Activated T-cell treated with anti-CD3 and anti-CD28 coated beads, Interleukin-2, amount 50 U/mL, for 24 hours (primary cell): ENCODE results near the gene VCL.
"Not testable (repeated sequence)": the region's sequence is repeated elsewhere in the genome, so short reads cannot be mapped to it uniquely, and the experiment has no call there.

ENCODE experiments used
- DNase-seq: peaks from one replicate; pipeline ENCODE4 v3.0.0-alpha.2; 2020
- H3K27ac Mint-ChIP-seq: 2 replicates; pipeline ENCODE4 v1.8.0; 2020; ENCODE audit warnings: mild to moderate bottlenecking, mixed read lengths
- H3K27me3 Mint-ChIP-seq: 2 replicates; pipeline ENCODE4 v1.8.0; 2020; ENCODE audit warnings: mixed read lengths
- H3K36me3 Mint-ChIP-seq: 2 replicates; pipeline ENCODE4 v1.8.0; 2020; ENCODE audit warnings: low read depth, mixed read lengths
- H3K4me1 Mint-ChIP-seq: 2 replicates; pipeline ENCODE4 v1.8.0; 2020; ENCODE audit warnings: low read depth, mixed read lengths
- H3K4me3 Mint-ChIP-seq: 2 replicates; pipeline ENCODE4 v1.8.0; 2020; ENCODE audit warnings: mild to moderate bottlenecking, moderate library complexity, mixed read lengths
- H3K9me3 Mint-ChIP-seq: 2 replicates; pipeline ENCODE4 v1.8.0; 2020; ENCODE audit warnings: mixed read lengths

VCL gene

GRCh38 chr10:74008212-74008731 lies 10.4 kb downstream of the VCL start:
- Mint-ChIP-seq H3K36me3 (no peaks in the 10 kb centered on the region), H3K9me3 (no peaks in the 10 kb centered on the region), H3K27ac (no peak overlapping the region), H3K4me1 (peaks cover 42% of the 10 kb centered on the region), H3K27me3 (no peaks in the 10 kb centered on the region), H3K4me3 (no peak overlapping the region)
- no peak for DNase-seq

DNA sequence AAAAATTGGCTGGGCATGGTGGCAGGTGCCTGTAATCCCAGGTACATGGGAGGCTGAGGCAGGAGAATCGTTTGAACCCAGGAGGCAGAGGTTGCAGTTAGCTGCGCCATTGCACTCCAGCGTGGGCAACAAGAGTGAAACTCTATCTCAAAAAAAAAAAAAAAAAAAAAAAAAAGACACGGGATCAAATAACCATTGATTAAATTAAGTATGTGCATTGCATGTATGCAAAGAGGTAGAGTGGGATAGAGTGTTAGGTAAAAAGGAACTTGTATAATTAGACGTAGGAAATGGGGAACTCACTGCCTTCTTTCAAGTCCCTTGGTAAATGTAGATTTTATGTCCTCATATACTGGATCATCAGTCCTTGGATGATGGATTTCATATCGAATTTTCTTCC lies 13.1 kb downstream of the VCL start:
- H3K36me3 Mint-ChIP-seq: no peaks in the 10 kb centered on the region
- no peak overlapping the region for H3K27ac Mint-ChIP-seq
- no peaks in the 10 kb centered on the region for H3K9me3 Mint-ChIP-seq
- DNase-seq: no peak
- H3K4me3 Mint-ChIP-seq: no peak overlapping the region
- H3K27me3 Mint-ChIP-seq: no peaks in the 10 kb centered on the region
- peaks cover 43% of the 10 kb centered on the region for H3K4me1 Mint-ChIP-seq

GRCh38 chr10:74011770-74012169 lies 13.9 kb downstream of the VCL start:
- peaks cover 41% of the 10 kb centered on the region for H3K4me1 Mint-ChIP-seq
- H3K27ac Mint-ChIP-seq: no peak overlapping the region

GRCh38 chr10:74012480-74012879 lies 14.6 kb downstream of the VCL start:
- H3K36me3 Mint-ChIP-seq: no peaks in the 10 kb centered on the region
- peaks cover 40% of the 10 kb centered on the region for H3K4me1 Mint-ChIP-seq
- H3K27ac Mint-ChIP-seq: no peak overlapping the region

More at GRCh38 chr10:74011770-74012169, 13.9 kb downstream of the VCL start:
- Mint-ChIP-seq H3K27me3 (no peaks in the 10 kb centered on the region), H3K4me3 (no peak overlapping the region), H3K36me3 (no peaks in the 10 kb centered on the region), H3K9me3 (no peaks in the 10 kb centered on the region)
- no peak for DNase-seq

GRCh38 chr10:74013004-74013403 lies 15.1 kb downstream of the VCL start:
- Mint-ChIP-seq H3K4me3 (no peak overlapping the region), H3K9me3 (no peaks in the 10 kb centered on the region), H3K27me3 (no peaks in the 10 kb centered on the region), H3K4me1 (peaks cover 40% of the 10 kb centered on the region), H3K36me3 (no peaks in the 10 kb centered on the region), H3K27ac (no peak overlapping the region)
- DNase-seq: no peak

More at GRCh38 chr10:74012480-74012879, 14.6 kb downstream of the VCL start:
- no peak overlapping the region for H3K4me3 Mint-ChIP-seq
- no peaks in the 10 kb centered on the region for H3K27me3 Mint-ChIP-seq
- no peak for DNase-seq
- no peaks in the 10 kb centered on the region for H3K9me3 Mint-ChIP-seq

- H3K4me3 Mint-ChIP-seq: not testable (repeated sequence)
- peaks cover 34% of the 10 kb centered on the region for H3K4me1 Mint-ChIP-seq
Observed at GRCh38 chr10:74014574-74014973, 16.7 kb downstream of the VCL start.

GRCh38 chr10:74018241-74018640 lies 20.3 kb downstream of the VCL start:
- Mint-ChIP-seq H3K9me3 (no peaks in the 10 kb centered on the region), H3K36me3 (peaks cover 8% of the 10 kb centered on the region), H3K4me3 (no peak overlapping the region), H3K27ac (no peak overlapping the region), H3K27me3 (no peaks in the 10 kb centered on the region), H3K4me1 (peaks cover 25% of the 10 kb centered on the region)
- no peak for DNase-seq

More at GRCh38 chr10:74014574-74014973, 16.7 kb downstream of the VCL start:
- not testable (repeated sequence) for H3K27ac Mint-ChIP-seq, H3K9me3 Mint-ChIP-seq, H3K36me3 Mint-ChIP-seq, H3K27me3 Mint-ChIP-seq, DNase-seq

- H3K9me3 Mint-ChIP-seq: no peaks in the 10 kb centered on the region
- H3K4me3 Mint-ChIP-seq: peak overlapping the region; percentile 6
- H3K36me3 Mint-ChIP-seq: peaks cover 8% of the 10 kb centered on the region
- peak overlapping the region; percentile 78 for H3K27ac Mint-ChIP-seq
- DNase-seq: no peak
- H3K27me3 Mint-ChIP-seq: no peaks in the 10 kb centered on the region
- peaks cover 39% of the 10 kb centered on the region for H3K4me1 Mint-ChIP-seq
Observed at GRCh38 chr10:74021248-74022055, 23.5 kb downstream of the VCL start.

- no peak for DNase-seq
- H3K36me3 Mint-ChIP-seq: peaks cover 10% of the 10 kb centered on the region
- H3K4me3 Mint-ChIP-seq: no peak overlapping the region
- no peaks in the 10 kb centered on the region for H3K27me3 Mint-ChIP-seq
- H3K27ac Mint-ChIP-seq: no peak overlapping the region
- H3K9me3 Mint-ChIP-seq: no peaks in the 10 kb centered on the region
- H3K4me1 Mint-ChIP-seq: peaks cover 52% of the 10 kb centered on the region
Observed at GRCh38 chr10:74022926-74023629, 25.2 kb downstream of the VCL start.

- Mint-ChIP-seq H3K9me3 (no peaks in the 10 kb centered on the region), H3K36me3 (peaks cover 10% of the 10 kb centered on the region), H3K27me3 (no peaks in the 10 kb centered on the region), H3K4me3 (no peak overlapping the region), H3K27ac (no peak overlapping the region), H3K4me1 (peaks cover 54% of the 10 kb centered on the region)
- no peak for DNase-seq
Observed at GRCh38 chr10:74024600-74024999, 26.7 kb downstream of the VCL start.

- H3K4me1 Mint-ChIP-seq: peaks cover 57% of the 10 kb centered on the region
- no peak for DNase-seq
- H3K9me3 Mint-ChIP-seq: no peaks in the 10 kb centered on the region
- peaks cover 6% of the 10 kb centered on the region for H3K36me3 Mint-ChIP-seq
- no peaks in the 10 kb centered on the region for H3K27me3 Mint-ChIP-seq
- H3K4me3 Mint-ChIP-seq: no peak overlapping the region
- no peak overlapping the region for H3K27ac Mint-ChIP-seq
Observed at GRCh38 chr10:74025380-74025978, 27.6 kb downstream of the VCL start.

DNA sequence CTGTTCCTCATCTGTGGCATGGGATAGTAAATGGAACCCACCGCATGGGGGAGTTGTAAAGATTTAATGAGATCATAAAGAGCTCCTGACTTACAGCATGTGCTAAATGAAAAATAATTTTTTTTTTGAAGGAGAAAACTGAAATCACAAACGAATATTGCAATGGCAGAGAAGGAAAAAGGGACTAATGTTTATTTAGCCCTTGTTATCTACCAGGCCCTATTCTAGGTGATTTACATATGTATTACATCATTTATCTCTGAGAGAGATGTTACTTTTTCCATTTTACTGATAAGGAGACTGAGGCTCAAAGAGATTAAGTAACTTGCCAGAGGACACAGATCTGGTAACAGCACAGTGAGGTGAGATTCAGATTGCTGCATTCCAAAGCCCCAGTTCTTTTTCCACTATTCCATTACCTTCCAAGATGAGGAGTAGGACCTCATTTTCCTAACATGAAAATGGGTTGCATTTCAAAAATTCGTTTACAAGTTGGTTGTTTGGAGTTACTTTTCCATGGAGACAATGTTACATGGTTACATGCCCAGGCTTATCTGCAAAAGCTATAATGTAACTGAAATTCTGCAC lies 28.6 kb downstream of the VCL start:
- DNase-seq: no peak
- Mint-ChIP-seq H3K36me3 (peaks cover 6% of the 10 kb centered on the region), H3K27me3 (no peaks in the 10 kb centered on the region), H3K27ac (no peak overlapping the region), H3K4me3 (no peak overlapping the region), H3K9me3 (no peaks in the 10 kb centered on the region), H3K4me1 (peaks cover 57% of the 10 kb centered on the region)

DNA sequence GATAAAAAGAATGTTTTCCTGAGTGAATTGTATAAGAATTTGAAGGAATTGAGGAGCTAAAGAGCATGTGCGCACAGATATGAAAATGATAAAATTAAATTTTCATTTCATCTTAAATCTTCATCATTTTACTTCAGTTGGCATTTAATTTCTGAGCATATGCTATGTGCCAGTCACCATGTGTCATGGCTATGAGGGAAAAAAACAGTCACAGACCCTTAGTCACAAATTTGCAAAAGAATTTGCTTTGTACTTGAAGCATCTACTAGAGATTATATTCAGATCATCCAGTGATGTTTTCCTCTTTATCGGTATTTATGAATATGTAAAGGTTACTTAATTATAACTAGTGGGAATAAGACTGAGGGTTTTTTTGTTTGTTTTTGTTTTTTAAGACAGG lies 29.8 kb downstream of the VCL start:
- H3K4me3 Mint-ChIP-seq: no peak overlapping the region
- DNase-seq: no peak
- no peaks in the 10 kb centered on the region for H3K27me3 Mint-ChIP-seq
- H3K9me3 Mint-ChIP-seq: no peaks in the 10 kb centered on the region
- H3K27ac Mint-ChIP-seq: peak overlapping the region; percentile 47
- H3K4me1 Mint-ChIP-seq: peaks cover 54% of the 10 kb centered on the region
- peaks cover 6% of the 10 kb centered on the region for H3K36me3 Mint-ChIP-seq

DNA sequence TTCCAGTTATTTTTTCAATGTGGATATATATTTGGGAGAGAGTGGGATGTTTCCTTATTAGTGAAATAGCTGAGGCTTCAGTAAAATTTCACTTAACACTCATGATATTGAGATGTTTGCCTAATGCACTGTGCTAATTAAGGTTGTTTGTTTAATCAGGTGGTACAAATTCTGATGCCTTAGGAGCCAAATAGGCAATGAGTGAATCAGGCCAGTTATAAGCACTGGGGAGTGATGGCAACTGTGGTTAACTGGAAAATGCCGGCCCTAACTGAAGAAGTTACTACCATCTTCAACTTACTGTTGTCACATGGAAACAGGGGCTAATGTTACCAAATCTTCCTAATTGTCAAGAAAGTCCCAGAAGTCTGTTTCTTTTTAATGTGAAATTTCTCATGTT lies 32.0 kb downstream of the VCL start:
- H3K27me3 Mint-ChIP-seq: no peaks in the 10 kb centered on the region
- H3K9me3 Mint-ChIP-seq: no peaks in the 10 kb centered on the region
- H3K27ac Mint-ChIP-seq: no peak overlapping the region
- peaks cover 63% of the 10 kb centered on the region for H3K4me1 Mint-ChIP-seq
- no peak for DNase-seq
- peaks cover 5% of the 10 kb centered on the region for H3K36me3 Mint-ChIP-seq
- H3K4me3 Mint-ChIP-seq: no peak overlapping the region
